Neural cell (in vitro differentiated cells): Measurements from ENCODE around the gene PCDHA1. TPM values are rescaled to one million over a fixed set of nuclear protein-coding genes. Genes with fewer than 3 reads are reported as not detected.

Experiments
- H2AFZ ChIP-seq: fragments of 200-600, 300-800 bp; sonication (generic), shearing (Covaris generic); 2 replicates; pipeline ENCODE4 v1.6.0; 2014; ENCODE audit warnings: low read depth, mild to moderate bottlenecking, antibody characterized with exemption, low read length, moderate library complexity
- H3F3A ChIP-seq: fragments of 200-600 bp; shearing (Covaris generic); 2 replicates; pipeline ENCODE4 v1.6.1; 2016; ENCODE audit warnings: mild to moderate bottlenecking, moderate library complexity, mixed read lengths, antibody characterized with exemption, low read length; ENCODE audit not compliant: insufficient read depth, poor library complexity, severe bottlenecking
- H3K27ac ChIP-seq: fragments of 200-600, 300-800 bp; sonication (generic), shearing (Covaris generic); 2 replicates; pipeline ENCODE4 v1.5.1; 2014; ENCODE audit warnings: mild to moderate bottlenecking, low read length, moderate library complexity
- H3K27me3 ChIP-seq: fragments of 300-800, 200-600 bp; sonication (generic), shearing (Covaris generic); 2 replicates; pipeline ENCODE4 v1.6.0; 2014; ENCODE audit warnings: mild to moderate bottlenecking, low read depth, low read length, moderate library complexity; ENCODE audit not compliant: insufficient read depth
- H3K36me3 ChIP-seq: fragments of 300-800, 200-600 bp; sonication (generic), shearing (Covaris generic); 2 replicates; pipeline ENCODE4 v1.5.1; 2014; ENCODE audit warnings: mild to moderate bottlenecking, antibody characterized with exemption, low read length, moderate library complexity; ENCODE audit not compliant: insufficient read depth
- H3K4me2 ChIP-seq: fragments of 300-800, 200-600 bp; sonication (generic), shearing (Covaris generic); 2 replicates; pipeline ENCODE4 v1.6.0; 2014; ENCODE audit warnings: mild to moderate bottlenecking, low read length
- H3K4me3 ChIP-seq: fragments of 300-800, 200-600 bp; sonication (generic), shearing (Covaris generic); 2 replicates; pipeline ENCODE4 v1.5.1; 2014; ENCODE audit warnings: mild to moderate bottlenecking, low read length, moderate library complexity
- H3K79me2 ChIP-seq: fragments of 200-600 bp; shearing (Covaris generic); replicated peaks from 2 replicates; pipeline ENCODE4 v1.6.0; 2014; ENCODE audit warnings: mild to moderate bottlenecking, low read length, moderate library complexity; ENCODE audit not compliant: insufficient read depth
- H3K9ac ChIP-seq: fragments of 300-800, 200-600 bp; sonication (generic), shearing (Covaris generic); 2 replicates; pipeline ENCODE4 v1.6.1; 2016; ENCODE audit warnings: mild to moderate bottlenecking, low read length, mixed read lengths
- H3K9me2 ChIP-seq: fragments of 200-600 bp; shearing (Covaris generic); 2 replicates; pipeline ENCODE4 v1.6.1; 2016; ENCODE audit warnings: mild to moderate bottlenecking, low read length, mixed read lengths; ENCODE audit not compliant: insufficient read depth
- H3K9me3 ChIP-seq: fragments of 200-600, 300-800 bp; sonication (generic), shearing (Covaris generic); 2 replicates; pipeline ENCODE4 v1.6.1; 2016; ENCODE audit warnings: mild to moderate bottlenecking, mixed run types, low read length, moderate library complexity, mixed read lengths
- H4K20me1 ChIP-seq: fragments of 200-600 bp; shearing (Covaris generic); 2 replicates; pipeline ENCODE4 v1.6.1; 2016; ENCODE audit warnings: mild to moderate bottlenecking, mixed run types; ENCODE audit not compliant: insufficient read depth
- CTCF ChIP-seq: fragments of 450-650 bp; IDR thresholded peaks from 2 replicates; pipeline ENCODE4 v1.5.1; 2014; ENCODE audit warnings: antibody characterized with exemption, mild to moderate bottlenecking, moderate library complexity; ENCODE audit not compliant: poor library complexity, severe bottlenecking
- EP300 ChIP-seq: fragments of 450-650 bp; conservative IDR thresholded peaks from 2 replicates; pipeline ENCODE4 v1.6.1; 2014; ENCODE audit warnings: antibody characterized with exemption, mild to moderate bottlenecking, moderate library complexity; ENCODE audit not compliant: poor library complexity, severe bottlenecking
- EZH2 ChIP-seq: fragments of 200-600, 300-800 bp; shearing (Covaris generic), sonication (generic); IDR thresholded peaks from 2 replicates; pipeline ENCODE4 v1.6.1; 2014; ENCODE audit warnings: antibody characterized with exemption, low read length, borderline replicate concordance, mild to moderate bottlenecking; ENCODE audit not compliant: insufficient read depth, poor library complexity, severe bottlenecking
- MXI1 ChIP-seq: fragments of 450-650 bp; conservative IDR thresholded peaks from 2 replicates; pipeline ENCODE4 v1.6.1; 2014; ENCODE audit warnings: antibody characterized with exemption, mild to moderate bottlenecking; ENCODE audit not compliant: poor library complexity, severe bottlenecking
- POLR2AphosphoS5 ChIP-seq: IDR thresholded peaks from 2 replicates; pipeline ENCODE4 v1.6.1; 2012
- RAD21 ChIP-seq: fragments of 450-650 bp; conservative IDR thresholded peaks from 2 replicates; pipeline ENCODE4 v1.6.1; 2014; ENCODE audit warnings: antibody characterized with exemption, mild to moderate bottlenecking, moderate library complexity
- REST ChIP-seq: IDR thresholded peaks from 2 replicates; pipeline ENCODE4 v1.6.1; 2012; ENCODE audit warnings: borderline replicate concordance
- SMC3 ChIP-seq: fragments of 450-650 bp; conservative IDR thresholded peaks from 2 replicates; pipeline ENCODE4 v1.6.1; 2014; ENCODE audit warnings: antibody characterized with exemption, mild to moderate bottlenecking, moderate library complexity; ENCODE audit not compliant: poor library complexity
- TAF1 ChIP-seq: IDR thresholded peaks from 2 replicates; pipeline ENCODE4 v1.6.1; 2012; ENCODE audit warnings: low read depth
- polyA plus RNA-seq: library from polyadenylated mRNA; depleted of rRNA; stranded (reverse); fragments of >200 nt; gene quantifications from 2 replicates; pipeline ENCODE4 v1.2.3, GENCODE V29; 2014

PCDHA1 gene
- polyA plus RNA-seq, 1 donor from 2014 or later, result 0.28 TPM

- no peaks in the 10 kb centered on the region for H3K9me2 ChIP-seq
- no peaks in the 10 kb centered on the region for H3K79me2 ChIP-seq
- no peaks in the 10 kb centered on the region for H3K36me3 ChIP-seq
- no peaks in the 10 kb centered on the region for H3K9me3 ChIP-seq
- H4K20me1 ChIP-seq, result no peaks in the 10 kb centered on the region
- H3K4me2 ChIP-seq, result no peak overlapping the region
- H3F3A ChIP-seq, result no peaks in the 10 kb centered on the region
- H3K27me3 ChIP-seq, result no peaks in the 10 kb centered on the region
- H2AFZ ChIP-seq, result no peak overlapping the region
- no peak overlapping the region for H3K9ac ChIP-seq
- H3K4me3 ChIP-seq, result no peak overlapping the region
- H3K27ac ChIP-seq, result no peak overlapping the region
- TF ChIP-seq SMC3, result no peak
- no peak for TF ChIP-seq TAF1
- TF ChIP-seq REST, result no peak
- no peak for TF ChIP-seq POLR2AphosphoS5
- TF ChIP-seq RAD21, result no peak
- TF ChIP-seq EP300, result no peak
- TF ChIP-seq EZH2, result no peak
- no peak for TF ChIP-seq MXI1
- no peak for TF ChIP-seq CTCF
These were observed 44.0 kb upstream of the PCDHA1 start for GRCh38 chr5:140741967-140742366.

- H3K79me2 ChIP-seq, result no peaks in the 10 kb centered on the region
- H3K36me3 ChIP-seq, result no peaks in the 10 kb centered on the region
- TF ChIP-seq MXI1 (no peak), EP300 (no peak), EZH2 (no peak), CTCF (no peak), RAD21 (no peak), REST (no peak), POLR2AphosphoS5 (no peak), TAF1 (no peak), SMC3 (no peak)
- H4K20me1 ChIP-seq, result no peaks in the 10 kb centered on the region
- no peak overlapping the region for H3K4me2 ChIP-seq
- no peak overlapping the region for H3K27ac ChIP-seq
- no peaks in the 10 kb centered on the region for H3F3A ChIP-seq
- H3K4me3 ChIP-seq, result no peak overlapping the region
- no peak overlapping the region for H3K9ac ChIP-seq
- H3K9me2 ChIP-seq, result no peaks in the 10 kb centered on the region
- H2AFZ ChIP-seq, result no peak overlapping the region
- peaks cover 3% of the 10 kb centered on the region for H3K9me3 ChIP-seq
- H3K27me3 ChIP-seq, result no peaks in the 10 kb centered on the region
These were observed 32.4 kb upstream of the PCDHA1 start for GRCh38 chr5:140753561-140753960.
